Uterus (tissue), 4 donors: ENCODE data around the gene ARHGAP4. TPM values are rescaled to one million over a fixed set of nuclear protein-coding genes. Genes with fewer than 3 reads are reported as not detected.

Experiments used
- DNase-seq, 2 donors: peaks; one replicate each; pipeline ENCODE4 v3.0.0-alpha.2; 2019 to 2020
- H3K27ac ChIP-seq, 2 donors: fragments of 200-600 bp; sonication (generic); 1 replicate in 1 of 2; 2 replicates in 1 of 2; pipeline ENCODE4 v1.5.1; 2016 to 2018
- H3K27me3 ChIP-seq, 2 donors: fragments of 200-600 bp; sonication (generic); one replicate each; pipeline ENCODE4 v1.5.1; 2018 to 2019; ENCODE audit warnings: control low read depth in 1 of 2
- H3K36me3 ChIP-seq, 2 donors: fragments of 200-600 bp; sonication (generic); one replicate each; pipeline ENCODE4 v1.5.1; 2019; ENCODE audit warnings: control low read depth in 1 of 2
- H3K4me1 ChIP-seq, 2 donors: fragments of 200-600 bp; sonication (generic); one replicate each; pipeline ENCODE4 v1.5.1; 2018 to 2019; ENCODE audit warnings: control low read depth in 1 of 2
- H3K4me3 ChIP-seq, 2 donors: fragments of 200-600 bp; sonication (generic); 1 replicate in 1 of 2; 2 replicates in 1 of 2; pipeline ENCODE4 v1.5.1; 2018 to 2019; ENCODE audit warnings: mild to moderate bottlenecking in 1 of 2
- H3K9me3 ChIP-seq, 2 donors: fragments of 200-600 bp; sonication (generic); one replicate each; pipeline ENCODE4 v1.5.1; 2019; ENCODE audit warnings: control low read depth in 1 of 2
- POLR2A ChIP-seq, 2 donors: fragments of 450-650 bp; IDR thresholded peaks; one replicate each; pipeline ENCODE4 v1.6.1; 2016; ENCODE audit warnings: antibody characterized with exemption in 2 of 2, mild to moderate bottlenecking in 1 of 2, moderate library complexity in 1 of 2
- intact Hi-C: fragments of 100-400 bp; cut with DNase I; formaldehyde crosslinking; loops from one replicate; pipeline ENCODE4 v1.15.1; 2023; ENCODE audit warnings: low total_unique reads
- total RNA-seq, 4 donors: library from RNA; depleted of rRNA in 3 of 4; stranded (reverse); fragments of >200 nt in 3 of 4; gene quantifications; one replicate each; pipeline versions ENCODE4 v1.1.0 to v1.2.4, GENCODE V29; 2014 to 2023
- TF ChIP-seq, protein P1 (sequence below), 4 experiments: fragments of 200-600 bp in 2 of 4; fragments of 450-650 bp in 2 of 4; sonication (generic) in 2 of 4; IDR thresholded peaks; one replicate each; pipeline ENCODE4 v1.5.1; 2016 to 2019; ENCODE audit warnings: antibody characterized with exemption in 4 of 4, mild to moderate bottlenecking in 2 of 4, moderate library complexity in 1 of 4
- donor health status: DM: yes; HTN: yes; CAD: no.

ARHGAP4 gene
- total RNA-seq, 4 donors from 2014 or later, result 5.1 to 28.3 (median 15.8) TPM

DNA sequence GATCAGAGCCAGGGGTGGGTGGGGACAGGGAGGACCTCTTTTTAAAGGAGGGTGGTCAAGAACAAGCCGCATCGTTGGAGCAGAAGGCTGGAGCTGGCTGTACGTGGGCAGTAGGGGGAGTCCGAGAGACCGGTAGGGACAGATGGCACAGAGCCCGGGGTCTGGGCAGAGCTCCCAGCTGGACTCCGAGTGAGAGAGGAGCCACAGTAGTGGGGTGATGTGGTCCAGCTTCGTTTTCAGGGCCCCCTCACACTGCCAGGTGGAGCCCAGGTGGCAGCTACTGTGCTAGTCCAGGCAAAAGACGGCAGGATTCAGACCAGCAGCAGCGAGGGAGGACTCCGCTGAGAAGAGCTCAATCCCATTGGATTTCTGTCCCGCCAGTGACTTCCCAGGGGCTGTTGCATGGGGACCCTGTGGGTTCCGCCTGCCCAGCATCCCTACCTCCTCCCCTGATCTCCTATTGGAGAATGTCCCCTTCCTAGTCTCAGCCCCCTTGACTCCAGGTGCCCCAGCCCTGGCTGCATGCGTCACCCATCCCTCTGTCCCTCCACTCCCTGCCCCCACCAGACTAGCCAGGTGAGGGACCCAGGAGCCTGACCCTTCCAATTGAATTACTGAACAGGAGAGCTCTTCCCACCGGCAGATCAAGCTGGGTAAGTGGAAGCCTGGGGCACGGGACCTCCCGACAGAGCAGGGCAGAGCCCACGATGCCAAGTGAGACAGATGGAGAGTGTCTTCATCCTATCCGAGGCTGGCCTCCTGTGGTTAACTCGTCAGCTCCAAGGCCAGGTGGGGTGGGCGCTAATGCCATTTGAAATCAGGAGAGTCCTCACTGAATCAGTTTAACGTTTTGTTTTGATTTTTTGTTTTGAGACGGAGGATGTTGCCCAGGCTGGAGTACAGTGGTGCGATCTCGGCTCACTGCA lies 2.9 kb downstream of the ARHGAP4 start:
- Histone ChIP-seq H3K27me3 (no peaks in the 10 kb centered on the region), H3K4me1 (peaks cover 3 to 9% of the 10 kb centered on the region in 2 donors), H3K27ac (no peak overlapping the region), H3K4me3 (no peak overlapping the region), H3K9me3 (no peaks in the 10 kb centered on the region), H3K36me3 (no peaks in the 10 kb centered on the region)
- intact Hi-C loops, result no loop called here
- peak; percentile 82 to 89 for DNase-seq
- TF ChIP-seq POLR2A (IDR thresholded peaks at IDR 0.05), result no peak
- TF ChIP-seq, protein P1, sequence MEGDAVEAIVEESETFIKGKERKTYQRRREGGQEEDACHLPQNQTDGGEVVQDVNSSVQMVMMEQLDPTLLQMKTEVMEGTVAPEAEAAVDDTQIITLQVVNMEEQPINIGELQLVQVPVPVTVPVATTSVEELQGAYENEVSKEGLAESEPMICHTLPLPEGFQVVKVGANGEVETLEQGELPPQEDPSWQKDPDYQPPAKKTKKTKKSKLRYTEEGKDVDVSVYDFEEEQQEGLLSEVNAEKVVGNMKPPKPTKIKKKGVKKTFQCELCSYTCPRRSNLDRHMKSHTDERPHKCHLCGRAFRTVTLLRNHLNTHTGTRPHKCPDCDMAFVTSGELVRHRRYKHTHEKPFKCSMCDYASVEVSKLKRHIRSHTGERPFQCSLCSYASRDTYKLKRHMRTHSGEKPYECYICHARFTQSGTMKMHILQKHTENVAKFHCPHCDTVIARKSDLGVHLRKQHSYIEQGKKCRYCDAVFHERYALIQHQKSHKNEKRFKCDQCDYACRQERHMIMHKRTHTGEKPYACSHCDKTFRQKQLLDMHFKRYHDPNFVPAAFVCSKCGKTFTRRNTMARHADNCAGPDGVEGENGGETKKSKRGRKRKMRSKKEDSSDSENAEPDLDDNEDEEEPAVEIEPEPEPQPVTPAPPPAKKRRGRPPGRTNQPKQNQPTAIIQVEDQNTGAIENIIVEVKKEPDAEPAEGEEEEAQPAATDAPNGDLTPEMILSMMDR (IDR thresholded peaks at IDR 0.05), result peak; percentile 29 to 54 (median 34)

DNA sequence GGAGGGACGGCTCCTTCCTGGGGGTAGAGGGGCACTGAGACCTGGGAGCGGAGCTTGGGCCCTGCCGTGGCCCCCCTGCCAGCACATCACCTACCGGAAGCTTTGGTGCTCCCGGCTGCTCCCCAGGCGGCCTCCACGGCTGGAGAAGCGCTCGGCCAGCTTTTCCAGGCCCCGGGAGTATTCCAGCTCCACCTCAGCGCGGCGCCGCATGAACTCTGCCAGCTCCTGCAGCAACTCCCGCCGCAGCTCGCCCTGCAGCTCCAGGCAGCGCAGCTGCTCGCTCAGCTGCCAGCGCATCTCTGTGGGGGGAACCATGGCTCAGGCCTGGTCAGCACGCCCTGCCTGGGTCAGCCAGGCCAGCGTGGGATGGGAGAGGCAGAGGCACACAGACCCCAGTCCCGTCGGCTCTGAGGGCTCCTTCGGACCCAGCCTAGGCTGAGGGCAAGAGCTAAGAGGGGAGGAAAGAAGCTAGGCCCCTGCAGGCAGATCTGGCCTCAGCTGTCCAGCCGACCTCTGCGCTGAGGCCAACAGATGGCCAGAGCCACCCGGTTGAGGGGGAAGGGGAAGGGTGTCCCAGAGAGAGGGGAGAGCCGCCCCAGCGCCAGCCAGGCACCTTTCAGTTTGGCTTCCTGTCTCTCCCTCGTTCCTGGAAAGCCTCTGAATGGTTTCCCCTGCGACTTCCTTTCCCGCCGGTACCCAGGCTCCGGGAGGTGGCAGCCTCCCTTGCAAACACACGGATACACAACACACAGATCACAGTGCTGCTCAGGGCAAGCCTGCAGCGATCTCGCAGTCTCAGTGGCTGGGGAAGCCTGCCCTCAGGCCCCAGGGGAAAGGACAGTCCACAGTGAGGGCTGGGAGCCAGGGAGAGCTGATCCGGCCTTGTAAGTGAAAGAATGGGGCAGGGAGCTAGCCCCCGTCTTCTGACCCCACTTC lies 4.3 kb downstream of the ARHGAP4 start:
- no peaks in the 10 kb centered on the region for H3K36me3 ChIP-seq
- peak in 1 of 2 donors; percentile 48 for DNase-seq
- no peaks in the 10 kb centered on the region for H3K27me3 ChIP-seq
- intact Hi-C loops, result no loop called here
- H3K9me3 ChIP-seq, result no peaks in the 10 kb centered on the region
- TF ChIP-seq, protein P1 (IDR thresholded peaks at IDR 0.05), result no peak
- no peak for TF ChIP-seq POLR2A (IDR thresholded peaks at IDR 0.05)
- peak overlapping the region in 1 of 2 donors; percentile 7 for H3K4me3 ChIP-seq
- peak overlapping the region; percentile 33 to 70 for H3K27ac ChIP-seq
- peaks cover under 1 to 4% of the 10 kb centered on the region in 2 donors for H3K4me1 ChIP-seq

DNA sequence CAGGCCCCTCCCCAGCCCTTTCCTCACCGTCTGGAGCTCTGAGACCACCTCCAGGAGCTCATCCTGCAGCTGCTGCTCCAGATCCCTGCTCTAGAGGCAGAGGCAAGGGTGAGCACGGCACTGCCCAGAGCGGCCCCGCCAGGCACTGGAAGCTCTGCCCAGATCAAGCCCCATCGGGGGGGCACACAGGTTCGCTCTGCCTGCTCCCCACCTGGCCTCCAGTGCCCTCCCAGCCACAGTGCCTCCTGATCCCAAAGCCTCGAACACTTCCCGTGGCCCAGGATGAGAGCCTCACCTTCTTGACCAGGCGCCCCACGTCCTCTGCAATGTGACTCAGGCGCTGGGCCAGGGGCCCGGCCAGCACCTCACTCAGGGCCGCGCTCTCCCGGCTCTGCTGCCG lies 5.0 kb downstream of the ARHGAP4 start:
- H3K4me3 ChIP-seq, result no peak overlapping the region
- H3K4me1 ChIP-seq, result peaks cover 0 to 4% of the 10 kb centered on the region in 2 donors
- DNase-seq, result no peak
- H3K27me3 ChIP-seq, result no peaks in the 10 kb centered on the region
- intact Hi-C loops, result no loop called here
- TF ChIP-seq POLR2A (IDR thresholded peaks at IDR 0.05), result no peak
- TF ChIP-seq, protein P1 (IDR thresholded peaks at IDR 0.05), result no peak
- peak overlapping the region; percentile 33 to 70 for H3K27ac ChIP-seq
- H3K9me3 ChIP-seq, result no peaks in the 10 kb centered on the region
- no peaks in the 10 kb centered on the region for H3K36me3 ChIP-seq

DNA sequence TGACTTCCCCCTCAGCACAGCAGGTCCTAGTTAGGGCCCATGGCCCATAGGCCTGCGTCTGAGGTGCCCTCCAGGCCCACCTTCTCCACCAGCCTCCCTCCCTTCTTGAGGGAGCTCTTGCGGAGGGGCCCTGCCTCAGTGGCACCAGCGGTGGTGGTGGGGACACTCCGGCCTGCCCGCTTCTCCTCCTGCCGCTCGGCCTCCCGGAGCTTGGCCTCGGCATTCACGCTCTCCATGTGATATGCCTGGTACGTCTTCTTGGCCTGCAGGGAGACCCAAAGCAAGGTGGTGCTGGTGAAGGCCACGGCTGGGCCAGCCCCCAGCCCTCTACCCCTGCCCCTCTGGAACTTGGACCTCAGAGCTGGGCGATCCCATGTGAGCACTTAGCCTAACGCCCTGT lies 5.5 kb downstream of the ARHGAP4 start:
- no peaks in the 10 kb centered on the region for H3K36me3 ChIP-seq
- no peak overlapping the region for H3K27ac ChIP-seq
- no peaks in the 10 kb centered on the region for H3K9me3 ChIP-seq
- peaks cover 0 to 4% of the 10 kb centered on the region in 2 donors for H3K4me1 ChIP-seq
- TF ChIP-seq POLR2A (IDR thresholded peaks at IDR 0.05), result no peak
- TF ChIP-seq, protein P1 (IDR thresholded peaks at IDR 0.05), result no peak
- H3K4me3 ChIP-seq, result no peak overlapping the region
- intact Hi-C loops, result no loop called here
- DNase-seq, result no peak
- H3K27me3 ChIP-seq, result no peaks in the 10 kb centered on the region
